ENCODE results near the gene CWC22.

CWC22 gene

DNA sequence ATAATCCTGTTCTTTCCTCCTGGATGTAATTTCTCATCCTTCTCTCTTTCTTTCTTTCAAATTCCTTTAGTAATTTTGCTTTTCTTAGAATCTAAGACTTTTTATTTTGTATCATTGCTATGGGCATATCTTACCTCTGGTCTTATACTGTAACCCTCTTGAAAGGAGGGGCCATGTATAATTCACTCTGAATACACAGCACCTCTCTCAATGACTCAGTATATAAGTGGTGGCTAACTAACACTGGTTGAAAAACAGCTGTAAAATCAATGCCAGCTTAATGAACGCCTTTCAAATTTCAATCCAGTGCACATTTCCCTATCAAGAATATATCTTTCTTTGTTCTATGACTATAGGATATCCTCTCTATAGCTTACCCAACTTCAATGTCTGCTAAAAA lies 53.7 kb downstream of the CWC22 start:
- no peak overlapping the region for H3K4me3 ChIP-seq (ENCODE audit: low read length)
- TF ChIP-seq, protein P1, sequence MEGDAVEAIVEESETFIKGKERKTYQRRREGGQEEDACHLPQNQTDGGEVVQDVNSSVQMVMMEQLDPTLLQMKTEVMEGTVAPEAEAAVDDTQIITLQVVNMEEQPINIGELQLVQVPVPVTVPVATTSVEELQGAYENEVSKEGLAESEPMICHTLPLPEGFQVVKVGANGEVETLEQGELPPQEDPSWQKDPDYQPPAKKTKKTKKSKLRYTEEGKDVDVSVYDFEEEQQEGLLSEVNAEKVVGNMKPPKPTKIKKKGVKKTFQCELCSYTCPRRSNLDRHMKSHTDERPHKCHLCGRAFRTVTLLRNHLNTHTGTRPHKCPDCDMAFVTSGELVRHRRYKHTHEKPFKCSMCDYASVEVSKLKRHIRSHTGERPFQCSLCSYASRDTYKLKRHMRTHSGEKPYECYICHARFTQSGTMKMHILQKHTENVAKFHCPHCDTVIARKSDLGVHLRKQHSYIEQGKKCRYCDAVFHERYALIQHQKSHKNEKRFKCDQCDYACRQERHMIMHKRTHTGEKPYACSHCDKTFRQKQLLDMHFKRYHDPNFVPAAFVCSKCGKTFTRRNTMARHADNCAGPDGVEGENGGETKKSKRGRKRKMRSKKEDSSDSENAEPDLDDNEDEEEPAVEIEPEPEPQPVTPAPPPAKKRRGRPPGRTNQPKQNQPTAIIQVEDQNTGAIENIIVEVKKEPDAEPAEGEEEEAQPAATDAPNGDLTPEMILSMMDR (IDR thresholded peaks at IDR 0.05; ENCODE audit: insufficient read depth, low read depth, low read length, missing control alignments): no peak

DNA sequence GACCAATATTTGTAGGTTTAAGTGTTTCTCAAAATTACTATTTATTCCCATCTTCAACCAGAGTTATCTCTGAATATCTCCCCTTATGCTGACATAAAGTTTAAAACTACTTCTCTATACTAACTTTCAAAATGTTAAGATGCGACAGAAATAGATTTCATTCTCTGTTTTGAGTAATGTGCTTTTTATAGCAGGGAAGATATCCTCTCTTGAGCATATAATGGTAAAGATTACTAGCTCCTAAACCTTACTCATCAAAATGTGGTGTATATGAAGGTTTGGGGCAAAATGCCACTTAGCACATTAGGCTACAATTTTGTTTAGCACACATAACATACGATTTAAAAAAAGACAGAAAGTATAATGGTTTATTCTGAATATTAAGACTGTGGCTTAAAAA lies 54.4 kb downstream of the CWC22 start:
- no peak for DNase-seq (ENCODE audit: low read depth)
- TF ChIP-seq, protein P1 (IDR thresholded peaks at IDR 0.05; ENCODE audit: insufficient read depth, low read depth, low read length, missing control alignments): no peak
- no peak overlapping the region for H3K4me3 ChIP-seq (ENCODE audit: low read length)

More for the DNA sequence above, 53.7 kb downstream of the CWC22 start:
- no peak for DNase-seq (ENCODE audit: low read depth)

DNA sequence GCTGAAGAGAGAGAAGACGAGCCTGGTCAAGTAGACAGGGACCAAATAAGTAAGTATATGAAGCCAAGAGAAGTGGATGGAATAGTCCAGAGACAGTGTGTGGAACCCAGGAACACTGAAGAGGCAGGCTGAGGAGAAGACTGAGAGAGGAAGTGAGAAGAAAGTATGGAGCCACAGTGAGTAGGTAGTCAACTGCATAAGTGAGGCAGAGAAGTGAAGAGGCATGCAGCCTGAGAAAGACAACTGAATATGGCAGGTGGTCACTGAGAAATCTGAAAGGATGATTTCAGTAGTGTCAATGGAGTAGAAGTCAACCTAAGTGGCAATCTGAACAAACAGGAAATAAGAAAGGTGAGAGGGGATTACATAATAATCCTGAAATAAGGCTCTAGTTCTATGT lies 55.4 kb downstream of the CWC22 start:
- TF ChIP-seq, protein P1 (IDR thresholded peaks at IDR 0.05; ENCODE audit: insufficient read depth, low read depth, low read length, missing control alignments): no peak
- no peak for DNase-seq (ENCODE audit: low read depth)
- H3K4me3 ChIP-seq (ENCODE audit: low read length): no peak overlapping the region

DNA sequence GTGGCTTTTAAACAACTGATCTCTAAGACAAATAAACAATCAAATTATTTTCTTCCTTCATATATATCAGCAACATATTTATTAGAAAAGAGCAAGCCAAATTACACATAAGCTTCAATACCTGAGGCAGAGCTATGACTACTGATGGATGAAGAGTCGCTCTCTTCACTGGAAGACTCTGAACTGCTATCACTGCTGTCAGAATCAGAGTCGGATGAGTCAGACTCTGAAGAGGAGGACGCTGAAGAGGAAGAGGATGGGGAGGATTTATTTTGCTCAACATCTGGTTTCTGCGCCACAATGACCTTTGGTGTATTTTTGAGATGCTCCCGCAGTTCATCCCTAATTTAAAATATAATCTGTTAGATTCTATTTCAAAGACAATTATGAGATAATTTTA lies 56.7 kb downstream of the CWC22 start:
- no peak overlapping the region for H3K4me3 ChIP-seq (ENCODE audit: low read length)
- DNase-seq (ENCODE audit: low read depth): no peak
- TF ChIP-seq, protein P1 (IDR thresholded peaks at IDR 0.05; ENCODE audit: insufficient read depth, low read depth, low read length, missing control alignments): no peak

DNA sequence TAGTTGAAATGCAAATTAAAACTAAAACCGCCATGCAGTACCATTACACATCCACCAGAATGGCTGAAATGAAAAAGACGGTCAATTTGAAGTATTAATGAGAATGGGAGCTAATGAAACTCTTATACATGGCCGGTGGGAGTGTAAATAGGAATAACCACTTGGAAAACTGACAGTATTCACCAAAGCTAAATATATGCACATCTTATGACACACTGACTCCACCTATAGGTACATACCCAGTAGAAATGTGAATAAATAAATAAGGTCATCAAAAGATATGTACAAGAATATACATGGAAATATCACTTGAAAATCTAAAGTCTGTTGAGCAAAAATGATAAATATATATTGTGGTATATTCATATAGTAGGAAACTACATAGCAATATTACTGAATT lies 57.7 kb downstream of the CWC22 start:
- H3K4me3 ChIP-seq (ENCODE audit: low read length): no peak overlapping the region
- TF ChIP-seq, protein P1 (IDR thresholded peaks at IDR 0.05; ENCODE audit: insufficient read depth, low read depth, low read length, missing control alignments): no peak
- DNase-seq (ENCODE audit: low read depth): no peak

DNA sequence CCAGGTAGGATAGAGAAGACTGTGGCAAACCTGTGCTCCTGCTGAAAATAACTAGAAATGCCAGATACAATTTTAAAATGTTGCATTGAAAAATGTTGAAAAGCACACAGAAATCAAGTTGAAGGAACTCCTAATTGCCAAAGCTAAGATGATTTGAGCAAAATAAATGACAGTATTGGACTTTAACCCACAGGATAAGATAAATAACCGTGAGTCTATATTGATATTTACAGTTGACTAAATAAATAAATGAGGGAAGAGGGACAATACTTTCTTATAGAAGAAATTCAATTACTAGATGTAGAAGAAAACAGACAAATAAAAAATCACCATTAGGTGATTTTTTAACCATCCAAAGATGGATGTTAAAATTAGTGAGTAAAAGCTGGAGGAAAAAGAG lies 59.0 kb downstream of the CWC22 start:
- no peak overlapping the region for H3K4me3 ChIP-seq (ENCODE audit: low read length)
- no peak for DNase-seq (ENCODE audit: low read depth)
- TF ChIP-seq, protein P1 (IDR thresholded peaks at IDR 0.05; ENCODE audit: insufficient read depth, low read depth, low read length, missing control alignments): no peak

DNA sequence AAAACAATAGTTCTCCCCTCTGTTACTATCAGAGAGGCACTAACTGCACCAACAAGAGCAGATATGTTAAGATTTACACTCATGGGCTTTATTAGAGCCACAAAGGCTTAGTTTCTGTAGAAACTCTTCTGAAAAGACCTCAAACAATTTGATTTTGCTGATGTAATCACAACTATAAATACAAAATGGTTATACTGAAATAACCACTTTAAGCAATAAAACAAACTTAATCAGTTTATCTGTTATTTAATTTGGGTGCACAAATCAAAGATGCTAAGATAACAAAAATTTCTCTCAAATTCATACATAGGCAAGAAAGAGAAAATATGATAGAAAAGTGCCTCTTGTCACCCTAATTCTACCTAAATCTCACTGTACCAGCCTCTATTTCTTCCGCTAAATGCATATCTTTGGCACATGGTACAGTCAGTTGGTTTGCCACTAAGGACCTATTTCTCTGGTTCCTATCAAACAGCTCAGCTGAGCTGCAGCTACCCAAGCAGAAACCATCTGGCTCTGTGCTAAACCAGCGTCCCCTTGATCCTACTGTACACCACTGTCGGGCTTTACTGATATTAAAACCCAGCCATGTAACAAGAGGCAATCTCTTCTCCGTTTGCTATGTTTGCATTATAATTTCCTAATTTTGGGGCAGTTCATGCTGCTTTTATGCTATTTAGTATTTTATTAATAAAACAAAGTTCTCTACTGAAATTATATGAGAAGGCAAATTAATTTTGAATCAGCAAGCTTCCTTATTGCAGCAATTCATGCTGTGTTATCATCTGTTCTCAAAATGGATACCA lies 60.1 kb downstream of the CWC22 start:
- DNase-seq (ENCODE audit: low read depth): no peak
- H3K4me3 ChIP-seq (ENCODE audit: low read length): no peak overlapping the region
- TF ChIP-seq, protein P1 (IDR thresholded peaks at IDR 0.05; ENCODE audit: insufficient read depth, low read depth, low read length, missing control alignments): no peak
